Activated gamma-delta T cell treated with anti-CD3 and anti-CD28 coated beads, Interleukin-2, amount 50 U/mL, for 16 hours (primary cell): ENCODE results near the gene UVRAG.
"Not testable (repeated sequence)": the region's sequence is repeated elsewhere in the genome, so short reads cannot be mapped to it uniquely, and the experiment has no call there.

Source experiments
- DNase-seq: peaks from one replicate; pipeline ENCODE4 v3.0.0-alpha.2; 2020; ENCODE audit warnings: low read depth

Gene UVRAG

DNA sequence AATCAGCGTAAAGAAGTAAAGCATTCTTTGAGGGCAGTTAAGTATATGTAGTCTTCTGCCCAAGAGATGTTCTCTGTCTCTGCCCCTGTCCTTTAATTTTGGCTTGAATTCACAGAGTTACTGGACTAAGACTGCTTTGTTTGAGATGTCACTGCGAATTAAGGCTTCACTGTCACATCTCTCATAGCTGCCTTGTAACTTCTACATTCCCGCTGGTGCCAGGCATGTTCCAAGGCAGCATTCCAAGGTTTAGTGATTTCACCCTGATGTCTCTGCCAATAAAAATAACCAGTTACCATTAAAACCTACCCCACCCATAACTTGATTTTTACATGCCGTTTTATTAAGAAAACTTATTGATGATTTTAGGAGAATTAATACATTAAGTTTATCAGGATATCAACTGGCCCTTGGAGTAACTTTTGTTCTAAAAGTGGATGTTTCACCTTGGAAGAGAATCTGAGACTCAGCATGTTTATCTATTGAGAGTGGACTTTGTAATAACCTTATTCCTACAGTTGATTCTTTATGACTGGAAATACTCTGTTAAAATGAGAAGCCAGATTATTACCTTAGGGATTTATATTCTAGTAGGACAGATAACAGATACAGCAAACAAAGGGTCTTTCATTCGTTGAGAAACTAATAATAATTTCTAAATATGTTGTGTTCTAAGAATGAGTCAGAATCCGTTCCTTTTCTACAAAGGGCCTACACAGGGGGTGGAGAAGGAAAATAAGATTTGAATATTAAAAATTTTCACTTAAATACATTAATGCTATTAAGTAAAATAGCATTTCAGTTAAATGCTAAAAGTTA, 110.2 kb downstream of the UVRAG start:
- no peak for DNase-seq

DNA sequence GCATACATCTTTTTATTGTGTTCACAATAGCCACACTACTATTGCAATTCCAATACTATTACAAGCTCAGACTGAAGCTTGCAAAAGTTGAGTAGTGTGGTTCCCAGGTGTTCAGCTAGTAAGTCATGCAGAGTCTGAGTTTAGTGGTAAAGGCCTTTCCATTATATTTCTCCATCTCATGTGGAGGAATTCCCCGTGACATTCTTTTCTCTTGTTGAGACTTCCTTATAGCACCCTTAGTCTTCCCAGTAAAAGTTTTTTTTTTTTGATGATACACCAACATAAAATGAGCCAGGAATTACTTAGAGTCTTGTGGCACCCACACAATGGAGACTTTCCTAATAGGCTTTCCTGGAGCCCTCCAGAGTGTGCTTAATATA, 110.8 kb downstream of the UVRAG start:
- DNase-seq = no peak

DNA sequence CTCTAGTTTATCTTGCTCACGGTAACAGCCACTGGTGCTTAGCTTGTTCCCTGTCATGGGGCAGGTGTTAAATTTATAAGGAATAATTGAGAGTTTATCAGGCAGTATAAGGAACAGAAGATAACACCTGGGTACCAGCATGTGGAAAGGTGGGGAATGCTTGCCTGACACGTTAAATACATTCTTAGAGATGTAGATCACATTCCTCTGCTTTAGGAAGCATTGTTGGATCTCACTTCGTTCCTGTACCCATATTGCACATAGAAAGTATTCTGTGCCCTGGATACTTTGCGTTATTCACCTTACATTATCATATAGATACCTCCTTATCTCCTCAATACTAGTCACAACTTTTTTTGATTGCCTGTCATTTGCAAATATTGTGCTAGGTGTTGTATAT, 114.7 kb downstream of the UVRAG start:
- DNase-seq = no peak

DNA sequence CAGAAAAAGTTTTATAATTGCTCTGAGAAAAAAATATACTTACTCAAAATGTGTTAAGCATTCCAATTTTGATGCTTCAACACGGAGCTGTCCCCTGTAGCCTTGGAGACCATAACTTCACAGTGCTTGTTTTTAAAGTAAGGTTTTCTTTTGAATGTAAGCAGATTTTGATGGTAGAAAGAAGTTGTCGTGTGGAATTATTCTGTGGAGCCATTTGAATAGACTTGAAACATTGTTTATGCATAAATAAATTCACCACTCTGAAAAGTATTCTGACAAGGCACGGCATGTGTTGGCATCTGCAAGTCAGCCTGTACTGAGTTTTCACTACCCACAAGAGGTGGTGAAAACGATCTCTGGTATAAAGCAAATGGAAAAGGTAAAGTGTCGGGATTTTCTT, 115.5 kb downstream of the UVRAG start:
- no peak for DNase-seq

DNA sequence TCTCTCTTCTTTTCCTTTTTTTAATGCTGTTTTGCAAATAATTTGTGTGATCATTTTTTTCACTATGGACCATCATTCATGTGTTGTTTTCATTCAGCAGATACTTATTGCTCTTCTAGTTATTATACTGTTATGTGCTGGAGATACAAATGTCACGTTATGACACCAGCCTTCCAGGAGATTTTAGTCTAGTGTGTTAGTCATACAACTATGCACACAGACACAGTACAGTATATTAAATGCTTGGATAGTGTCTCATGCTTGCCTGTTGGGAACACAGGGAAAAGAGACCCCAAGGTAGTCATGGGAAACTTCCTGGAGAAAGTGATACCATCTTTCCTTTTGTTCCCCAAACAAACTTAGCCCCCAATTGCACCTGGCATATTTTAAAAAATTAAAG, 116.1 kb downstream of the UVRAG start:
- no peak for DNase-seq

DNA sequence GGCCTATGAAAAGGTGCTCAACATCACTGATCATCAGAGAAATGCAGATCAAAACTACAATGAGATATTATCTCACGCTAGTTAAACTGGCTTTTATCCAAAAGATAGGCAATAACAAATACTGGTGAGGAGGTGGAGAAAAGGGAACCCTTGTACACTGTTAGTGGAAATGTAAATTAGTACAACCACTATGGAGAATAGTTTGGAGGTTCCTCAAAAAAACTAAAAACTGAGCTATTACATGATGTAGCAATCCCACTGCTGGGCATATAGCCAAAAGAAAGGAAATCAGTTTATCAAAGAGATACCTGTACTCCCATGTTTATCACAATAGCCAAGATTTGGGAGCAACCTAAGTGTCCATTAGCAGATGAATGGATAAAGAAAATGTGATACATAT, 118.7 kb downstream of the UVRAG start:
- DNase-seq = not testable (repeated sequence)

DNA sequence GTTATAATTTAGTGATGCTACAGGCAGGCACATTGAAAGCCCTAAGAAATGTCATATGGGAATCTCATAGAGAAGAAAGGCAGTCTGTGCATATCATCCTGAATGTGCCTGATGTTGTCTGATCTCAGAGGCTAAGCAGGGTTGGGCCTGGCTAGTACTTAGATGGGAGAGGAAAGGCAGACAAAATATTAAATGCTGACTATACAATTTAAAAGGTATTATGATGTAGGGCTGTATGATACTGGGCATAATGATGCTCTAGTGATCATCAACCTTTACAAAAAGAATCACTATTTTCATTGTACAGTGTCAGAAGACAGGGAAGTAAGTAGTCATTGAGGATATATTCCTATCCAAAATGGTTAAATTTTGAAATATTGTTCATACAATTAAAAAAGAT, 119.8 kb downstream of the UVRAG start:
- DNase-seq = no peak

DNA sequence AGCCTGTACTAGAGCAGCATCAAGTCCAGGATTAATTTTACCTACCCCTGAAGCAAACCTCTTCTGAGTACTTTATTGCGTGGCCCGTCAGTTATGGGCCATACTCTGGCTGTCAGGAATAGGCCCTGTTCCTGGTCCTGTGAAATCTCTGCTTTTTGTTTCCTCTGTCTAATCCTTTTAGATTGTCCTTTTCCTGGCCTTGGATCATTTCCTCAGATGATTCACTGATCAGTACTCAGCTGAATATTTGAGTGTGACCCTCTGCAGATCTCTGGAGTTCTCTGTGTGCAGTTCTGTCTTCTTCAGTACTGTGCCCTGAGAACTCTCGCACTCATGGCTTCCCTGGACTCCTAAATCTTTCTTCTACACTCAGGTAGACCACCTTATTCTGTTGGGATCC, 123.5 kb downstream of the UVRAG start:
- no peak for DNase-seq

DNA sequence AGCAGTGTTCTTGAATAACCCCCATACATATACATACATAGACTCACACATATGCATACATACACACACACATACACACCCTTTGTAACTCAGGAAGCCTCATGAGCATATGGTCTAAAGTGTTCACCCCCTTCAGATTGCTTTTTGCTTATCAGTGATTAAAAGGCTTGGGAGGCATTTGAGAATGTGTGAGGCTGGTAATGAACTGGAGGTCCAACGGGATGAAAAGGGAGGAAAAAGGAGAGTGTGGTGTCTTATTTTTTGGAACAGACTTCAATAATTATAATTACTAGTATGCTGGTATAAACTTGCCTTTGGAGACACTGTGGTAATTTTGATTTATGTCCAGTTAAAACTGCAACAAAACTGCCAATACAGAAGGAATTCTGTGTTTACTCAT, 124.5 kb downstream of the UVRAG start:
- DNase-seq = no peak

DNA sequence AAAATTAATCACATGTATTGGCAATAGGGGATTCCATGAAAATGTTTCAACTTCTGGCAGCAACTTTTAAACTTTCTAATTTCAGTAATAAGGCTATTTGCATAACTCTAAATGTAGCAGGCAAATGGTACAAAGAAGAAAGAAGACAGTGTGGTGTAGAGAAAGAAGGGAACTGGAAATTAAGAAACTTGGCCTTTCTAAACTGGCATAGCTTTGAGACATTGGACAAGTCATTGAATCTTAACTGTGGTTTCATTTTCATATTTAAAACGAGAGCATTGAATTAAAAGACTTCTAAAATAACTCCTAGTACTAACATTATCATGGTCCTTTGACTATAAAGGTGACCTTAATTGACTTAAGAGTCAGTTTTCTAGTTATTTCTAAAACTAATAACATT, 125.0 kb downstream of the UVRAG start:
- DNase-seq = no peak

DNA sequence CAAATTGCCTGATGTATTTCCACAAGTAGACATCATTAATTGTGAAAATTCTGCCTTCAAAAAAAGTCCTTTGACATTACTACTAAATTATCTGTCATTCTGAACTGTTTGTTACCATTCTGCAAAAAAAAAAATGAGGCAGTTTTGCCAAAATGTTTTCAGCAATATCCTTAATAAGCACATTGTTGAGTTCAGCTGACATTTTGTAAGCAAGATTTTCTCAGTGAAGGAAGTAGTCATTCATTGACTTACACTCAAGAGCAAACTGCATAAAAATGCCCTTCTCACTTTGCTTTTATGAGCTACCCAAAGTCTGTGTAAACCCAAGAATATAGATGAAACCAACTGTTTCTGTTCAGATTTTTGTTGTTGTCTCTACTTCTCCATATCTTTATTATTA, 125.9 kb downstream of the UVRAG start:
- no peak for DNase-seq

DNA sequence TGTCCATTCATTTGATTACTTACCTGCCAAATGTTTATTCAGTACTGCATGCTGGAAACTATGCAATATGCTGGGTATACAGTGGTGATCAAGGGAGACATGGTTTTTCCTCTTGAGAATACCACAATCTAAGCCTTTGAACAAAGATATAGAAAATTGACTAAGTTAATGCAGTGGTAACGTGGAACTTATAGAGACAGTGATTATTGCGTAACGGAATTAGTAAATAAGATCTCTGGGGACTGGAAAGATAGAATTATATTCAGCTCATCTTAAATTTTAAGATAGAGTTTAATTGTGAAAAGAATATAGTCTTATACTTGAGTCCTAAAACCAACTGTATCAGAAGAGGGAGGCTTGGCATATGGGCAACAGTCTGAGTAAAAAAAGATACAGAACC, 129.5 kb downstream of the UVRAG start:
- DNase-seq = no peak

DNA sequence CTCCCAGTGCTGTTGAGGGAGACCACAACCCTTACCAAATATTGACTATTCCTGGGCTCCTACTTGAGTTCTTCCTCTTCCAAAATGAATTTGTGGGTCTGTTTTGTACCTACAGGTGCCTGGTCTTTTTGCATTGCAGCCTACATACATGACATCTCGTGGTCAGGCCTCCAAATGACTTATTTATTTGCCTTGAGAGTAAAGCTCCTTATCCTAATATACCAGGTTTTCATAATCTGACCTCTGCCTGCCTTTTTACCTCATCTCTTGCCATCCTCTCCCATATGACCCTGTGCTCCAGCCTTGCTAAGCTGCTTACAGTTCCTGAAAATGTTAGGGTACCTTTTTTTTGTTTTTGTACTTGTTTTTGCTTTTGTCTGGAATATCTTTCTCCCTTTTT, 130.4 kb downstream of the UVRAG start:
- DNase-seq = no peak

DNA sequence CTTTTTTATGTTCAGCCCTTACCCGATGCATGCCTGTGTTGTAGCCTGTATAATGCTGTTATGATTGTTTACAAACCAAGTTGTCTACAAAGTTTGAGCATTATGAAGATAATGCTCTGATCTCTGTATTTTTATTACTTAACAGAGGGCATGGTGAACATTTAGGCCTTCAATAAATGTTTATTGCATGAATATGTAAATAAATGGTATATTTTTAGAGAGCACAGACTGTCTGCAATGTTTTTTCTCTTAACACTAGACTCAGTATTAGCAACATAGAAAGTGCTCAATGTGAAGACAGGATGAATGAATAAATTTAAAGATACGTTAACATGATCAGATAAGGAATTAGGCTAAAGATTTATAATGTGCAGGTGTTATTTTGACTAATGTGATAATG, 130.9 kb downstream of the UVRAG start:
- DNase-seq = no peak

DNA sequence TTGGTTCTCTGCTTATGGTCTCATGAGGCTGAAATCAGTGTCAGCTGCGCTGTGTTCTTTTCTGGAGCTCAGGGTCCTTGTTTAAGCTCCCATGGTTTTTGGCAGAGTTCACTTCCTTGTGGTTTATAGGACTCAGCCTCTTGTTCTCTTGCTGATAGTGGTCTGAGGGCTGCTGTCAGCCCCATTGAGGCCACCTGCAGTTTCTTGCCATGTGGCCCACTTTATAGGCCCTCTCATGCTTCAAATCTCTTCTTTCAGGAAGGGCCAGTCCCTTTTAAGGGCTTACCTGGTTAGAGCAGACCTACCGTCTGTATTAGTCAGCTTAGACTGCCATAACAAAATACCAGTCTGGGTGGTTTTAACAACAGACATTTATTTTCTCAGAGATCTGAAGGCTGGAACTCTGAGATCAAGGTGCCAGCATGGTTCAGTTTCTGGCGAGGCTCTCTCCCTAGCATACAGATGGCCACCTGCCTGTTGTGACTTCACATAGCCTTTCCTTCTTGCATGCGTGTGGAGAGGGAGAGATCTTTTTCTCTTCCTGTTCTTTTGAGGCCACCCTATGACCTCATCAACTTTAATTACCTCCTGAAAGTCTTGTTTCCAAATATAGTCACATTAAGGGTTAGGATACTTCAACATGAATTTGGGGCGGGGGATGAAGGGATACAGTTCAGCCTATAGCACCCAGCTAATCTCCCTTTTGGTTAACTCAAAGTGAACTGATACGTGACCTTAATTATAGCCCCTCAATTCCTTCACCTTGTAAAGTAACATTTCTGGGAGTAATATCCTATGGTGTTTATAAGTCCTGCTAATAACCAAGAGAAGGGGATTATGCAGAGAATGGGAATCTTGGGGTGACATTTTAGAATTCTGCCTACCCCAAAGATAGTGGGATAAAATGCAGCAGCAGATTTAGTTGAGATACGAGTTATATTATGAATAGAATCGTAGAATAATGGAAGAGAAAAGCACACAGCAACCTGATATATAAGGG, 131.8 kb downstream of the UVRAG start:
- DNase-seq = no peak

DNA sequence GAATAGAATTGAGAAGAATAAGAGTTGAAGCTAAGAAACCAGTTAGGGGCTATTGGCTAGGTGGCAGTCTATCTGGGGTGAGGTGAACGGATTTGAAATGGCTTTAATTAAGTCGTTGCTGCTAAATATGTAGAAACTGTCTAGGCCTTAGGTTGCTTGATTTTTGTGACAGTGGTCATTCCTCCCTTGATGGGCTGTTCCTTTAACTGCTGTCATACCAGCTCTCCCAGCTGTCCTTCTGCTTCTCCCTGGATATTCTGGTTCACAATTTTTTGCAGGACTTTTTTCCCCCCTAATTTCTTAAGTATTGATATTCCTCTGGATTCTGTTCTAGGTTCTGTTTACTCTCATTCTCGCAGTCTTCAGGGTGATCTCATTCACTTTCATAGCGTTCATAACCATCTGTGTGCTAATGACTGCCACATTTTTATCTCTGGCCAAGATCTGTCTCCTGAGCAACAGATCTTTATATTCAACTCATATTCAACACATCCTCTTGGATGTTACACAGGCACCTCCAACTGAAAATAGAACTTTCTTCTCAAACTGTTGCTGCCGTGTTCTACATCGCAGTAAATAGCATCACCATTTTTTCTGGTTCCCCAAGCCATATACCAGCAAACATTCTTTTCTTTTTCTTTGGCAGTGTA, 134.1 kb downstream of the UVRAG start:
- no peak for DNase-seq

DNA sequence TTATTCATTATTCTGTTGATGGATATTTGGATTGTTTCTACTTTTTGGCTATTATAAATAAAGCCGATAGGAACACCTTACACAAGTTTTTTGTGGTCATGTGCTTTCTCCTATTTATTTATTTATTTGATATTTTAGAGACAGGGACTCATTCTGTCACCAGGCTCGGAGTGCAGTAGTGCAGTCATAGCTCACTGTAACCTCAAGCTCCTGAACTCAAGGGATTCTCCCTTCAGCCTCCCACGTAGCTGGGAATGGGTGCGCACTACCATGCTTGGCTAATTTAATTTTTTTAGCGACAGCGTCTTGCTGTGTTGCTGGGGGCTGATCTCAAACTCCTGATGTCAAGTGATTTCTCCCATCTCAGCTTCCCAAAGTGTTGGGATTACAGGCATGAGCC, 135.1 kb downstream of the UVRAG start:
- DNase-seq = no peak

DNA sequence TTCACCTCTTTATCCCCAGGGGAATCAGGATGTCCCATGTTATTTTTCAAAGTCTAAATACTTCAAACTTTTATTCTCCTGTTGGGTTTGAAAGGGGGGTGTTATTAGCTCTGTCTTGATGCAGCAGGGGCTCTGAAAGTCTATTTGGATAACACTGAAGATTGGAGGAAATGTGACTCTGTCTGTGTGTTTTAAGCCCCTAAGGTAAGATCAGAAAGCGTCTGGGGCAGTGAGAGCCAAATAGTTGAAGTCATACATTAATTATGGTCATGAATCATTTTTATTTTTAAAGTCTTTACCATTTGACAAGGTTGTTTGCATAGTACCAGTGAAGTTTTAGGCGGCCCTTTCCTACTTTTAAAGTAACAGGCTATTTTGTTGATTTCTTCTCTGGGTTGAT, 139.0 kb downstream of the UVRAG start:
- DNase-seq = no peak

DNA sequence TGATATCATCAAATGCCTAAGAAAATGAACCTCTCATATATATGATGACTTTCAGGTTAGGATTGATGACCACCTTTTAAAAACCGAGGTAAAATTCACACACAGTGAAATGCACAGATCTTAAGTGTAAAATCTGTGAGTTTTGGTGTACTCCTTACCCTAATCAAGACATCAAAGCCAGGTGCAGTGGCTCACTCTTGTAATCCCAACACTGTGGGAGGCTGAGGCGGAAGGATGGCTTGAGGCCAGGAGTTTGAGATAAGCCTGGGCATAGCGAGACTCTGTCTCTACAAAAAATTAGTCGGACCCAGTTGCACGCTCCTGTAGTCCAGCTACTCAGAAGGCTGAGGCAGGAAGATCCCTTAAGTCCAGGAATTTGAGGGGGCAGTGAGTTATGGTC, 140.4 kb downstream of the UVRAG start:
- DNase-seq = no peak

DNA sequence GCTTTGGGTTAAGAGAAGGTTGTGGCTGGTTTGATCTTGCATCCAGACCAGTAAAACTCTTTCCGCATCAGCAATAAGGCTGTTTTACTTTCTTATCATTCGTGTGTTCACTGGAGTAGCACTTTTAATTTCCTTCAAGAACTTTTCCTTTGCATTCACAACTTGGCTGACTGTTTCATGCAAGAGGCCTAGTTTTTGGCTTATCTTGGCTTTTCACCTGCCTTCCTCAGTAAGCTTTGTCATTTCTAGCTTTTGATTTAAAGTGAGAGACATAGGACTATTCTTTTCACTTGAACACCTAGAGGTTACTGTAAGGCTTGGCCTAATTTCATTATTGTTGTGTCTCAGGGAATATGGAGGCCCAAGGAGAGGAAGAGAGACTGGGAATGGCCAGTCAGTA, 144.5 kb downstream of the UVRAG start:
- no peak for DNase-seq

DNA sequence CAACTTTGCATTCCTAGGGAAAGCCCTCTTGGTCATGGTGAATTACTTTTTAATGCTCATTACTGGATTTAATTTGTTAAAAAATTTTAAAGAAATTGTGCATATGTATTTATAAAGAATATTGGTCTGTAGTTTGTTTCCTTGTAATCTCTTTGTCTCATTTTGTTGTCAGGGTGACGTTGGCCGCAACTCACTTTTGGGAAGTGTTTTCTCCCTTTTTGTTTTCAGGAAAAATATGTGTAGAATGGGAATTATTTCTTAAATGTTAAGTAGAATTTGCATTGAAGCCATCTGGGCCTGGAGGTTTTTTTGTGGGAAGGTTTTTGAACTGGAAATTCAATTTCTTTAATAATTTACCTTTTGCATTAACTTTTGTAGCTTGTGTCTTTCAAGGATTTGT, 149.1 kb downstream of the UVRAG start:
- no peak for DNase-seq

DNA sequence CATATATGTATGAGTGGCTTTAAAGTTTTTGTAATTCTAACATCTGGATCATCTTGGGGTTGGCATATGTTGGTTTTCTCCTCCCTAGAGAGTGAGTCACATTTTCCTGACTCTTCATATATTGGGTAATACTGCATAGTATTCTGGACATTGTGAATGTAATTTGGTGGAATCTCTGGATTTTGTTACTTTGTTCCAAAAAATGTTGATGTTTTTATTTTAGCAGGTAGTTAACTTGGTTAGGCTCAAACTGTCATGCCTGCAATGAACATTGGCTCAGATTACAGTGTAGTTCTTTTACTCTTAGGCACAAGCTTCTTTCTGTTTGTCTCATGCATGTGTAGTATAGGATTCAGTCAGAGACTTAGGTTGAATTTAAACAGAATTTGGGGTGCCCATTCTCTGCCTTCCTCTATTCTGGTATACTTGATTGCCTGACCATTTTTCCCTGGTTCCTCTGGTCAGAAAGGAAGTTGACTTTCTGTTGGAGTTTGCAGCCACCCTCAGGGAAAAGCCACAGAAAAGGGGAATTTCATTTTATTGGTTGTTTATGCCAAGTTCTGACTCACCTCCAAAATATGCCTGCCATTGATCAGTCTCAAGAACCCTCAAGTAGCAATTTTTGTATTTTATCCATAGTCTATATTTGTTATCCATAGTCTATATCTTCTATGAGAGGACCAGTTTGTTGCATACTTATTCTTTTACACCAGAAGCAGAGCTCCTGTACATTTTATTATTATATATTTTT, 151.7 kb downstream of the UVRAG start:
- no peak for DNase-seq
